Memory B cell (primary cell): Measurements from ENCODE around the gene HID1.
"Not testable (repeated sequence)": the region's sequence is repeated elsewhere in the genome, so short reads cannot be mapped to it uniquely, and the experiment has no call there.

Experiments
- ATAC-seq: fragments of 150-1000 bp; cut with Tn5 transposase; 2 replicates; pipeline ENCODE4 v1.10.0; 2021; ENCODE audit warnings: low read depth, mild to moderate bottlenecking, moderate library complexity
- DNase-seq, 2 donors: peaks; one replicate each; pipeline ENCODE4 v3.0.0; 2022; ENCODE audit warnings: low spot score in 2 of 2
- H3K27ac Mint-ChIP-seq: one replicate; pipeline ENCODE4 v1.8.0; 2022; ENCODE audit warnings: mild to moderate bottlenecking, moderate library complexity, mixed read lengths
- H3K27me3 Mint-ChIP-seq: one replicate; pipeline ENCODE4 v1.8.0; 2022; ENCODE audit warnings: mixed read lengths
- H3K36me3 Mint-ChIP-seq: one replicate; pipeline ENCODE4 v1.8.0; 2022; ENCODE audit warnings: mild to moderate bottlenecking, mixed read lengths
- H3K4me1 Mint-ChIP-seq: one replicate; pipeline ENCODE4 v1.8.0; 2022; ENCODE audit warnings: mixed read lengths
- H3K4me3 Mint-ChIP-seq: one replicate; pipeline ENCODE4 v1.8.0; 2022; ENCODE audit warnings: mild to moderate bottlenecking, moderate library complexity, mixed read lengths
- H3K9me3 Mint-ChIP-seq: one replicate; pipeline ENCODE4 v1.8.0; 2022; ENCODE audit warnings: mixed read lengths

HID1 gene

GRCh38 chr17:75006653-75007052 is 34.1 kb upstream of the HID1 start:
- Mint-ChIP-seq H3K9me3 (no peaks in the 10 kb centered on the region), H3K4me1 (no peaks in the 10 kb centered on the region), H3K36me3 (no peaks in the 10 kb centered on the region), H3K27ac (no peak overlapping the region), H3K4me3 (no peak overlapping the region), H3K27me3 (peaks cover 9% of the 10 kb centered on the region)
- DNase-seq: no peak
- ATAC-seq: no peak

GRCh38 chr17:75006084-75006483 is 33.5 kb upstream of the HID1 start:
- ATAC-seq, H3K36me3 Mint-ChIP-seq, H3K9me3 Mint-ChIP-seq, H3K27me3 Mint-ChIP-seq, H3K27ac Mint-ChIP-seq, H3K4me3 Mint-ChIP-seq, DNase-seq, H3K4me1 Mint-ChIP-seq: not testable (repeated sequence)

GRCh38 chr17:75005291-75005690 is 32.7 kb upstream of the HID1 start:
- Mint-ChIP-seq H3K4me1 (no peaks in the 10 kb centered on the region), H3K27me3 (peaks cover 9% of the 10 kb centered on the region), H3K9me3 (no peaks in the 10 kb centered on the region), H3K27ac (no peak overlapping the region), H3K4me3 (no peak overlapping the region), H3K36me3 (no peaks in the 10 kb centered on the region)
- DNase-seq (no peak), ATAC-seq (no peak)

- H3K36me3 Mint-ChIP-seq: no peaks in the 10 kb centered on the region
- no peak overlapping the region for H3K27ac Mint-ChIP-seq
- H3K27me3 Mint-ChIP-seq: peaks cover 9% of the 10 kb centered on the region
- ATAC-seq: no peak
- no peaks in the 10 kb centered on the region for H3K4me1 Mint-ChIP-seq
- no peak overlapping the region for H3K4me3 Mint-ChIP-seq
- no peaks in the 10 kb centered on the region for H3K9me3 Mint-ChIP-seq
- no peak for DNase-seq
Observed at GRCh38 chr17:75004371-75004770, 31.8 kb upstream of the HID1 start.

GRCh38 chr17:75003957-75004355 is 31.4 kb upstream of the HID1 start:
- no peaks in the 10 kb centered on the region for H3K4me1 Mint-ChIP-seq
- H3K36me3 Mint-ChIP-seq: no peaks in the 10 kb centered on the region
- H3K4me3 Mint-ChIP-seq: no peak overlapping the region
- H3K27me3 Mint-ChIP-seq: peaks cover 8% of the 10 kb centered on the region
- H3K9me3 Mint-ChIP-seq: no peaks in the 10 kb centered on the region
- ATAC-seq: no peak
- DNase-seq: no peak
- no peak overlapping the region for H3K27ac Mint-ChIP-seq

GRCh38 chr17:75003070-75003956 is 30.8 kb upstream of the HID1 start:
- Mint-ChIP-seq H3K4me1 (no peaks in the 10 kb centered on the region), H3K27me3 (peaks cover 5% of the 10 kb centered on the region), H3K36me3 (no peaks in the 10 kb centered on the region), H3K27ac (no peak overlapping the region), H3K4me3 (no peak overlapping the region), H3K9me3 (no peaks in the 10 kb centered on the region)
- no peak for ATAC-seq
- DNase-seq: no peak

GRCh38 chr17:75001915-75002843 is 29.6 kb upstream of the HID1 start:
- H3K27me3 Mint-ChIP-seq: peaks cover 5% of the 10 kb centered on the region
- H3K4me3 Mint-ChIP-seq: no peak overlapping the region
- no peaks in the 10 kb centered on the region for H3K9me3 Mint-ChIP-seq
- no peak for ATAC-seq
- H3K27ac Mint-ChIP-seq: no peak overlapping the region
- no peaks in the 10 kb centered on the region for H3K4me1 Mint-ChIP-seq
- no peak for DNase-seq
- no peaks in the 10 kb centered on the region for H3K36me3 Mint-ChIP-seq

GRCh38 chr17:74999523-74999922 is 27.0 kb upstream of the HID1 start:
- peaks cover 2% of the 10 kb centered on the region for H3K27me3 Mint-ChIP-seq

GRCh38 chr17:74998783-74999182 is 26.2 kb upstream of the HID1 start:
- no peak for ATAC-seq
- Mint-ChIP-seq H3K9me3 (no peaks in the 10 kb centered on the region), H3K4me3 (no peak overlapping the region), H3K27me3 (peaks cover 2% of the 10 kb centered on the region), H3K4me1 (no peaks in the 10 kb centered on the region), H3K36me3 (no peaks in the 10 kb centered on the region), H3K27ac (no peak overlapping the region)
- no peak for DNase-seq

More at GRCh38 chr17:74999523-74999922, 27.0 kb upstream of the HID1 start:
- no peak for ATAC-seq
- H3K4me1 Mint-ChIP-seq: no peaks in the 10 kb centered on the region
- H3K36me3 Mint-ChIP-seq: no peaks in the 10 kb centered on the region
- H3K4me3 Mint-ChIP-seq: no peak overlapping the region
- no peak for DNase-seq
- no peak overlapping the region for H3K27ac Mint-ChIP-seq
- no peaks in the 10 kb centered on the region for H3K9me3 Mint-ChIP-seq

- H3K36me3 Mint-ChIP-seq: no peaks in the 10 kb centered on the region
Observed at GRCh38 chr17:74995847-74996246, 23.3 kb upstream of the HID1 start.

GRCh38 chr17:74994440-74994839 is 21.9 kb upstream of the HID1 start:
- Mint-ChIP-seq H3K27me3 (peaks cover 3% of the 10 kb centered on the region), H3K4me3 (no peak overlapping the region), H3K36me3 (no peaks in the 10 kb centered on the region), H3K4me1 (peaks cover 4% of the 10 kb centered on the region), H3K9me3 (no peaks in the 10 kb centered on the region), H3K27ac (no peak overlapping the region)
- no peak for ATAC-seq
- no peak for DNase-seq

More at GRCh38 chr17:74995847-74996246, 23.3 kb upstream of the HID1 start:
- ATAC-seq (no peak), DNase-seq (no peak)
- H3K4me1 Mint-ChIP-seq: peaks cover 4% of the 10 kb centered on the region
- no peaks in the 10 kb centered on the region for H3K9me3 Mint-ChIP-seq
- H3K27me3 Mint-ChIP-seq: peaks cover 3% of the 10 kb centered on the region
- H3K27ac Mint-ChIP-seq: no peak overlapping the region
- no peak overlapping the region for H3K4me3 Mint-ChIP-seq

- DNase-seq (no peak), ATAC-seq (no peak)
- H3K27ac Mint-ChIP-seq: no peak overlapping the region
- no peaks in the 10 kb centered on the region for H3K9me3 Mint-ChIP-seq
- H3K4me3 Mint-ChIP-seq: no peak overlapping the region
- no peaks in the 10 kb centered on the region for H3K36me3 Mint-ChIP-seq
- peaks cover 5% of the 10 kb centered on the region for H3K4me1 Mint-ChIP-seq
- H3K27me3 Mint-ChIP-seq: peaks cover 3% of the 10 kb centered on the region
Observed at GRCh38 chr17:74992223-74992622, 19.7 kb upstream of the HID1 start.

GRCh38 chr17:74990581-74991105 is 18.1 kb upstream of the HID1 start:
- H3K4me3 Mint-ChIP-seq: no peak overlapping the region
- H3K27ac Mint-ChIP-seq: no peak overlapping the region

More at GRCh38 chr17:74990581-74991105, 18.1 kb upstream of the HID1 start:
- no peaks in the 10 kb centered on the region for H3K36me3 Mint-ChIP-seq
- H3K4me1 Mint-ChIP-seq: peaks cover 7% of the 10 kb centered on the region
- ATAC-seq (no peak), DNase-seq (no peak)
- H3K27me3 Mint-ChIP-seq: peaks cover 5% of the 10 kb centered on the region
- no peaks in the 10 kb centered on the region for H3K9me3 Mint-ChIP-seq
